ENCODE data around the gene SLC6A6. TPM values are rescaled to one million over a fixed set of nuclear protein-coding genes. Genes with fewer than 3 reads are reported as not detected.

SLC6A6 gene
- total RNA-seq, 1 donor from 2014 or later, result 19.4 TPM

DNA sequence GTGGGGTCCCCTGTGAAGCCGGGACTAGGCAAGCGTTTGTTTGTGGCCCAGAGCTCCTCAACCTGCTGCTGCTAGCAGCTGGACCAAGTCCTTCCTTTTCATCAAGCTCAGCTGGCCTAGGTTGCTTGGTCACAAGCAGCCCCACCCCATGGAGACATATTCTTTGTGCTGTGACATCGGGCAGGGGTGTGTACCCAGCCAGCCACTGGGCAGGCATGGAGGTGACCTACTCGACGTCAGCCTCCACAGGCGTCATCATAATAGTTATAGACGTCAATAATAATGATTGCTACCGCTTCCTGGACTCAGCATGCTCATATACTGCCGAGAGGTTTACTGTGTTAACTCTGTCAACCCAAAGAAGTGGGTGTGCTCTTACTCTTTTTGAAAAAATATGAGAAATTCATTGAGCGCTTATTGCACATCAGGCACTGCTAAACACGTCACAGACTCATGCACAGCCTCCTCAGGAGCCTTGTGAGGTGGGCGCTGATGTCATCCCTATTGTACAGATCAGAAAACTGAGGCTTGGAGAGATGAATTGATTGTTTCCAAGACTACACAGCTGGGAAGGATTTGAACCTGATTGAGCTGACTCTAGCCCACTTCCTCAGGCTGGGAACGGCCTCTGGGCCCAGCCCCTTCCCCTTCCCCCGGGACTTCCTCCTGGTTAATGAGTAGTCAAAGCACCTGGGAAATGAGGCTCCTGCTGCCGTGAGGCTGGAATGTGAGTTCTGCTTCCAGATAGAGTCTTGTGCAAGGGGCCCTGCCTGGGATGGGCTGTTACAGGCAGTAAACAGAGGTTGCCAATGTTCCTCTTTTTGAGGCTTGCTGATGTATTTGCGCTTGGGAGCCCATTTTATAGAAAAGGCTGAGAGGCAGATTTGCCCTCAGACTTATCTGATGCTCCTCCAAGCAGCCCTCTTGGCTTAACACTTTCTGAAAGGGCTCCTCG, 16.2 kb downstream of the SLC6A6 start:
- no peak for DNase-seq (ENCODE audit: low spot score)

DNA sequence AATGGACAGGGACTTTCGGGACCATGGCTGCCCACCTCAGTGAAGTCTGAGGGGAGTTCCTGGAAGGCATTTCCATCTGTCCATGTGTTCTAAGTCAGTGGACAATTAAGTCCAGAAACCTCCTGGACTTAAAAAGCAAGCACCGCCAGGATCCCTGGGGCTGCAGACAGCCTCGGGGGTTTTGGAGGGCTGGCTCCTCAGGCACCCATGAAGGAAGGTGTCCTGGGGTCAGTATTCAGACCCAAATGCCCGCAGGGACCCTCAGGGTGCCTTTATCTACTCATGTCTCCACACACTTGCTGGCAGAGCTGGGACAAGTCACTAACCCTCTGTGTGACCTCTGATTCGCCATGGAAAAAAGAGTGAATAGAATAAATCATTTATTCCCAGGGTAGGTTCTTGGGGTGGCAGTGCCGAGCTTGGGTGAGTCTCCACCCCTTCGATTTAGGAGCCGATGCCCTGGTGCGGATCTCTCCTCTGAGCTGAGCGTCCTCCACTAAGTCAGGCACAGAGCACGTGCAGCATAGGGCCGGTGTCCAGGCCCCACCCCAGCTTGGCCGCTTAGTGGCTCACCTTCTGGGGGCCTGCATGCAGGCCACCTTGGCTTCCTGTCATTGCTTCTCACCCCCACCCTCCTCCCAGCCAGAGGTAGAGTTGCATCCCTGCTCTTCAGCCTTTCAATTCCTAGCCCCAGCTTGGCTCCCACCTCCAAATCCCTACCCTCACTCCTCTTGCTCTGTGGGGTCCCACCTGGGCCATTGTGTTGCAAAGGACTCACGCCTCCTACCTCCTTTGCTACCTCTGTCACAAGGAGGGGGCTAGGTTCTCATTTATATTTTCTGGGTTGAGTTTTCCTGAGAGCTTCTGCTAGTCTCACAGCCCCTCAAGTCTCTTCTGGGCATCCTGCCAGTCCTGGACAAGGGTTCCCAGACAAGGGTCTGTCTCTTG, 19.9 kb downstream of the SLC6A6 start:
- no peak for DNase-seq (ENCODE audit: low spot score)

DNA sequence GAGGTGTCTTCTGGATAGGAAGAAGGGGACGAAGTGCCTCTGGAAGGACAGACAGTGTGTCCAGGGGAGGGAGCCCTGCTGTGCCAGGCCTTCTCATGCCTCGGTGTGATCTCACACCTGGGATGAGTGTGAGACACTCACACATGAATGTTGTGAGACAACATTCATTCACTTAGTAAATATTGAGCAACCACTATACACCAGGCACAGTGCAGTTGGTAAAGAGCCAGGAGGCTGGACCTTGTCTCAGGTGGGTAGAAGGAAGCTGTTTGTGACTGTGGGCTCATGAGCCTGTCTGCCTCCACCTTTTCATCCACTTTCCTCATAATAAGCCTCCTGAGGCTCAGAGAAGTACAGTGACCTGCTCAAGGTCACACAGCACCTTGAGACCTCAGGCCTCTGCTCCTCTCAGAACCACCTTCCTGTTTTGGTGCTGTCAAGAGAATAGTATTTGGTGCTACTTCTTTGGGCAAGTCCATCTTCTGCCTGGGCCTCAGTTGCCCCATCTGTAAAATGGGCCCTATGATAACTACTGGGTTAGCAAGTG, 20.9 kb downstream of the SLC6A6 start:
- no peak for DNase-seq (ENCODE audit: low spot score)

DNA sequence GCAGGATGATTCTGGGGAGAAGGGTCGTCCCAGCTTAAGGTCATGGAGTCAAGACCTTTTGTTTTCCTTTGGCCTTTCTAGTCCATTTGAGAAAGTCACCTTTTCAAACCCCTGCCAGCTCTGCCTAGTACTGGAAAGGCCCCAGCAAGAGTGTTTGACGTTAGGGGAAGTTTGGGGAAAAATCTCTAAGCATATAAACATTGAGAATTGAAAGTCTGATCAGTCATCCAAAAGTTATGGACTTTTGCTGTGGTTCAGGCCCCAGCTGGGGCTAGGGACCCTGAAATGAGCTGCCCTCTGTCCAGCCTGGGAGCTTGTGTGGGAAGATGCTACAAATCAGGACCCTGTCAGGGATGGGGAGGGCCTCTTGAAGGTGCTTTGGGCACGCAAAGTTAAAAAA, 21.6 kb downstream of the SLC6A6 start:
- DNase-seq (ENCODE audit: low spot score), result no peak

DNA sequence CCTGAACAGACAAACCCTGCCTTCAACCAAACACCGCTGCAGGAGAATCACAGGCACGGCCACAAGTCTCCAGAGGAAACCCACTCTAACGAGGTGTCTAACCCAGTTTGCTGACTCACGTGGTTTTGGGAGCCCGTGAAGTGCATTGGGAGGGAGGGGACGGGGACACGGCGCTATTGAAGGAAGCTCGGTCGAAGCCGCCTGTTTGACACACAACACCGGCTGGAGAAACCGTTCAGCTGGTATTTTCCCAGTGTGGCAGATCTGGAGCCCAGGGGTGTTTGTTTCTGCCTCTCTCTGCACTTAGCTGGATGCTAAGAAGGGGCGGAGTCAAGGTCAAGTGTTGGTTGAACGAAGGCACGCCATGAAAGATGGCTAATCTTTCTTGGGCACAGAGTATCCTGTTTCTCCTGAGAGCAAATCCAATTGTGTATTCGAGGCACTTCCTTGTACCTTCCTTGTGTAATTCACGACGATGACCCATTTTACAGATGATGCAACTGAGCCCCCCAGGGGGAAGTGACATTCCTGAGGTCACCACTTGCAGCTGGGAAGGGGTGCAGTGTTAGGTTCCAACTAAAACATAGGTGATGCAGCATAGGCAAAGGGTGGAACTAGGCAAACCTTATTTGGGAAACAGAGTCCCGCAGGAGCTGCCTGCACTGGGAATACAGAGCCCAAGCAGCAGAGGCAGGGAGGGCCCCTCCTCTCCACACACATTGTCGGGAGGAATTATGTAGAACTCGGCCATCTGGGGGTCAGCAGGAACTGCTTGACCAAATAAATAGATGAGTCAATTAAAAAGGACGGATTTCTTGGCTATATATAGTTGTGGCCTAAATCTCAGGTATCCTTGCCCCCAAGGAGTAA, 22.5 kb downstream of the SLC6A6 start:
- DNase-seq (ENCODE audit: low spot score), result no peak

DNA sequence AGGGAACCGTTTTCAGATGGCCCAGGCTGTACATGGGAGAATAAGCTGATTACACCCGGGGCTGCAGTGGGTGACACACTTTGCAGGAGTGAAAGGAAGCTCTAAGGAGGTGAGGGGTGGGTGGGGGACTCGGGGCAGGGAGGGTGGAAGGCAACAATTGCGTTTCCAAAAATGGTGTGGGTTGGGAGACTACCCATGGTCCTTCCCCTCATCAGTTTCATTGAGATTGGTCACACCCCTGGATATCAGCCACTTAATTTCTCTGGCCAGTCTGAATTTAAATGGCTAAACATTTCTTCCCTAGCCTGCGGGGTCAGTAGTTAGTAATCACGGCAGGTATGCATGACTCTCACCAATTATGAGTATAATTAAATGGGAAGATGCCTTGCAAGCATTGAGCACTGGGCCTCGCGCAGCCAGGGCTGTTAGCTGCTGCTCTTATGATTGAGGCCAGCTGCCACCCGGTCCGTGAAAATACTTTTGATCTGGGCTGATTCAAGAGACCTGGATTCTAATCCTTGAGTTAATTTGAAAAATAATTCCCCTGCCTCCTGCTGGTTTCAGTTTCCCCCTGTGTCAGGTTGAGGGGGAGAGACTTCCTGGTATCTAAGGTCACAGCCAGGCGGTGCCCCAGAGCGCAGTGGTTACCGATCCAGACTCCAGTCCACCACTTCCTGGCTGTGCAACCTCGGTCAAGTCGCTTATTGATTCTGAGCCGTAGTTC, 23.3 kb downstream of the SLC6A6 start:
- DNase-seq (ENCODE audit: low spot score), result no peak

DNA sequence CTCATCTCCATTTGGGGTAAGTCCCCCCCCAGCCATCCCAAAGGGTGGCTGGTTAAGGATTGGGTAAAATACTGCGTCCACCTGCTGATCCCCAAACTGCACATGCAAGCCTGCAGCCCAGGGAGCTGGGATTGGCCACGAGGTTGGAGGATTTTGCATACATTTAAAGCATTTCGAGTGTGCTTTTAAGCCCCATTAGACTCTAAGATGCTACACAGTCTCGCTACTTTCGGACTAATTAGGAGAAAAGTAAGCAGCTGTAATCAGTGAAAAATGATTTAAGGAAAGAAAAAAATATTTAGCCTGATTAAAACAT, 23.9 kb downstream of the SLC6A6 start:
- DNase-seq (ENCODE audit: low spot score), result no peak

DNA sequence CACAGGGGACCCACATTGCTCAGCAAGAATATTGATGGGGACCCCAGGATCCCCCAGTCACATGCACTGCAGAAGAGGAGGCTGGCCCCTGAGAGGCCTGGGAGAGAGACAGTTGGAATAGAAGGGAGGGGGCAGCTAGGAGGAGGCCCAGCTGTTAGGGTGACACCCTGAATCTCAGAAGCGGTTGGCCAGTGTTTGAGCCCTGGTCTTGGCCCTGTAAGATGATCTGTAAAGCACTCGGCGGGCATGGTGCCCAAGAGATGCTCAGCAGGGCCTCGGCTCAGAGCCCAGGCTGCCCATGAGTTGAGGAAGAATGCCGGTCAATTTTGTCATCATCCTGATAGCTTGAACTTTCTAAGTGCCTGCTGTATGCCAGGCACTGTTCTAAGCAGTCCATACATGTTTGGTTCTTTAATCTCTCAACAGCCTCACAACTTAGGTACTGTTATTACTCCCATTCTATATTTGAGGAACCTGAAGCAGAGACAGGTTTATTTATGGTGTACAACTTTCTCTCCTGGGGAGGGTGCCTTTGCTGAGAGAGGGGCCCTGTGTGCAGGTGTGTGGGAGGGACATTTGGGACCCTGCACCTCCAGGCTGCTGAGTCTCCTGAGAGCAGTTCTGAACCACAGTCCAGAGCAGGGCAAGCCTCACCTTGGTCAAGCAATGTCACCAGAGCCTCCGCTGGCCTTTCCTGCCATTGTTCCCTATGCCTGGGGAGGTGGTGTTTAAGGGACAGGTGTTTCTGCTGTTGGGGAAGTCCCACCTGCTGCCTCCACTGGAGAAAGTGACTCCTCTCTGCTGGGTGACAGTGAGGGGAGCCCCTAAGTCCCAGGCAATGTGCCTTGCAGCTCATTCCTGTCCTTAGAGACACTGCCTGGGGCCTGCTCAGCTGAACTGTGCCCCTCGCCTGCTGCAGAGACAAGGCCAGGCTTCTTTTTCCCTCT, 26.0 kb downstream of the SLC6A6 start:
- DNase-seq (ENCODE audit: low spot score), result no peak

DNA sequence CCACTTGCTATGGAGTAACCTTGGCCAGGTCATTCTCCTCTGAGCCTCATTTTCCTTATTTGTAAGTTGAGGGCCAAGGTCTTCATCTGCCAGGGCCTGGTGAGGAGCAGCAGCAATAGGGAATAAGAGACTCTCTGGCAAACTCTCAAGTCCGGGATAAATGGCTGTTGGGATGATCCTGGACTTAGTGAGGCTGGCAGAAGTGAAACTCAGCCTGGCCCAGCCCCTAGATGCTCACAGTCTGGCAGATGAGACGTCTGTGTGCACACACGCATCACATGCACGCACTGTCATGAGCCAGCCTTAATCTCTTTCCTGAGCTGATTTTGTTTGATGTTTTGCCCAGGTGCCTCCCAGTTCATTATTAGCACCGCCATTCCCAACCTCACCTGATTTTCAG, 26.8 kb downstream of the SLC6A6 start:
- DNase-seq (ENCODE audit: low spot score), result no peak

DNA sequence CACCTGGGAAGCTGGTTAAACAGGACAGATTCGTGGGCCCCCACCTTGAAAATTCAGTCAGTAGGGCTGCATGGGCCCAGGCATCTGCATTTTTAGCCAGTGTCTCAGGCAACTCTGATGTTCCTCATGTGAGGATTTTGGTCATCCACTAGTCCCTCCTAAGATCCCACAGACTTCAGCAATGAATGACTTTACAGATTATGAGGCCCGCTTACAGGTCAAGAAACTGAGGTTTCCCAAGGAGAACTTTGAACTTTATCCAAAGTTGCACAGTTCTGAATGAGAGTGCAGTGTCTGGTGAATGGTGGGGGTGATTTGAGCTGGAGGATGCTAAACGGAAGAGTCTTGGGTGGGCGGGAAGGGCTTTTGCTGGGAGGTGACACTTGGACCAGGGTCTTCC, 27.2 kb downstream of the SLC6A6 start:
- no peak for DNase-seq (ENCODE audit: low spot score)

DNA sequence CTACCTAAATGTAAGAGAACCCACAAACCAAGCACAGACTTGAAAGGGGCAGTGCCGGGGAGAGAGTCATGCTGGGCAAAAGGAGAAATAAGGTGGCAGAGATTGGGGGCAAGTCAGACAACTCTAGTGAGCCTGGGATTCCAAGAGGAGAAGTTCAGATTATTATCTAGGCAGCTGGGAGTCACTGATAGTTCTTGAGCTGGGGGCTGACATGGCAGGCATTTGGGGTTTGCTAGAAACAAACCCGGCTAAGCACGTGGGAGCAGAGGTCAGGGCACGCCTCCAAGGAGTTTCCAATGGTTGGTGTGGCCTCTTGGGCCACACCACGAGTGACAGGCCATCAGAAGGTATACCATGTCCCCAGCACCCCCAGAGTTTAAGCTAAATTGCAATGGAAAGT, 27.6 kb downstream of the SLC6A6 start:
- DNase-seq (ENCODE audit: low spot score), result no peak

DNA sequence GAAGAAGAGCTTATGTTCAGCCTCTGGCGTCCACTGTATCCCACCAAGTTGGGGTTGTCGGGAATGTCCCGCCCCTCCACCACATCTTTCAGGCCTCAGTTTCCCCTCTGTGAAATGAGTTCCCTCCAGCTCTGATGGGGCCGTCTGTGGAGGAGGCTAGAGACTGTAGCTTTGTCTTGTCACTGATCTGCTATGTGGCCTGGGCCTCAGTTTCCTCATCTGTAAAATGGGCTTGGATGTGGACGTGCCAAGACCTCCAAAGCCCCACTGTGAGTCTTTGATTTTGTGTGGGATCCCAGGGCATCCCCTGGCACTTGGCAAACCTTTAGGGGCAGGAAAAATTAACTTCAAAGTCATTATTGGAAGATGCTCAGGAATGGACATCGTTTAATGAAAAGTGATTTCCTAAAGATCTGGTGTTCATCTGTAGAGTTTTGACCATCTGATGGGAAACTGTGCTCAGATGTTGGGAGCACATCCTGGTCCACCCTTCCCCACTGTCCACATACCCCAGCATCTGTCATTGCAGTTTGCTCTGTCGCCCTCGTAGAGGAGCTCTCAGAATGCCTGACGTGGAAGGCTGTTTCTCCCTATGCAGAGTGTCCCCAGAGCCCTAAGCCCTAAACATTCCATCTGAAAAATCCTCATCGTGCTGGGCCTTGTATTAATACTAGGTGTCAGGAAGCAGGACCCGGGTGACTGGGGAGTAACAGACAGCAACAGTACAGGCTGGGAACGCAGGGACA, 28.5 kb downstream of the SLC6A6 start:
- DNase-seq (ENCODE audit: low spot score), result no peak

DNA sequence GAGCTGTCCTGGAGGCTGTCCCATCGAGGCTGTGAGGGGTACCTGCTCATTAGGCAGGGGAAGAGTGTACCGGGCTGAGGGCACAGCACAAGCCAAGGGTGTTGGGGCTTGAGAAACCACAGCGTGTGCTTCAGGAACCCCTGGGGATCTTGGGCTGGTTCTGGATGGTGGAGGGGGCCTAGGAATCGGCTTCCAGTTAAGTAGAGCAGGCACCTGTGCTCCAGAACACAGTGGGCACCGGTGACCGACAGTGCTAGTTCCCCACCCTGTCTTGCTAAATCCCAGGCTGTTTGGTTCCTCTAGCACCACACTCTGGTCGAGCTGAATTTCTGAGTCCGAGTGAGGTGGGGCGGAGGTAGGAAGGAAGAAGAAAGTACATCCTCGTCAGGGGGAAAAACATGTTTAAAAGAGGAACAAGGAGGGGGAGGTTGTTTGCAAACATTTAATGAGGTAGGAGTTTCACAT, 29.1 kb downstream of the SLC6A6 start:
- no peak for DNase-seq (ENCODE audit: low spot score)

DNA sequence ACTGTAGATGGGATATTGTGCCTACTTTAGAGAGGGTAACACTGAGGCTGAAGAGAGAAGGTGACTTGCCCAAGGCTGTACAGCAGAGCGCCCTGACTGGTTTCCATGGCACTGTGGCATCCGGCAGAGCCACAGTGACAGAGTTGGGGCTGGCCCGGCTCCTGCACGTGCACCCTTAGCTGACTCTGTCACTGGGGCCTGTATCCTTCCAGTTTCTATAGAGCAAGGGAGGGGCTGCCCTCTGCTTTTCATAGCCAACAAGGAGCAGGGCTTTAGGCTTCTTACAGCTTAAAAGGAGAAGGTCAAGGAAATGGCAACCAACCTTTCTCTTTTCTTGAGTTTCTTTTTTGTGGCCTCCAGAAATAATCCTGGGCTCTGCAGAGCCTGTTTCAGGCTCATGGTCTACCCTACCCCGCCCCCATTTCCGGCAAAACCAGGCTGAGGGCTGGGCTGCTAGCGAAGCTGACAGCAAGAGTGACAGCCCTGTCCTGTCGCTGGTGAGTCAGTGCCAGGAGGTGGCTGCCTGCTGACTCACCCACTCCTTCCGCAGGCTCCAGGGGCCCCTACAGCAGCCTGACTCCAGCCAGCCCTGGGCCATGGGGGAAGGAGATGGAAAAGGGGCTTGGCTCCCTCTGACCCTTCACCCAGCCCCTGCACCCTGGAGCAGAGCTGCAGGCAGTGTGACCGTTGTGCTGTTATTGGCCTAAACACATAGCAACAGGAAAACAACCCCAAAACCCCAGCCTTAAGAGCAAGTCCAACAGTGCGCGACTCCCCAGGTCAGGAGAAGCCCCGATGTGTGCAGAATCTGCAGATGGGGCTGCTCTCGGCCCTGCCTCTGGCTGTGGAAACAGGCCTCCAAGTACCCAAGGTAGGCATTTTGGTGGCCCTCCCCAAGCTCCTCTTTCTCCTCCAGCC, 29.8 kb downstream of the SLC6A6 start:
- peak; percentile 93 for DNase-seq (ENCODE audit: low spot score)

DNA sequence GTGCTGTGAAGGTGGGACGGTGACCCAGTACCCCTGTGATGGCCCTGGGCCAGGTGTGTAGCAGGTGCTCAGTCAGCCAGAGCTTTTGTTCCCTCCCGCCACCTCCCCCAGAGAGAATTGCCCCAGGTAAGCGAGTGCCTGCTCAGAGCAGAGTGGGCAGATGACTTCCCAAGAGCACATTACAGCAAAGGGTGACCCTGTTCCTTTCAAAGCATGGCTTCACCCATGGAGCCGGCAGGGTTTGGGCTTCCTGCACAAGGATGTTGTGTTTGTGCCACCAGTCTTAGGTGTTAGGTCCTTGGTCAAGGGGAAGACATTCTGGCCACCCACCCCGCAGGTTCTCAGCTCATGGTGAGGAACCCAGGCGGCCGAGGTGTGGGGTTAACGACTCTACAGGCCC, 30.7 kb downstream of the SLC6A6 start:
- no peak for DNase-seq (ENCODE audit: low spot score)

DNA sequence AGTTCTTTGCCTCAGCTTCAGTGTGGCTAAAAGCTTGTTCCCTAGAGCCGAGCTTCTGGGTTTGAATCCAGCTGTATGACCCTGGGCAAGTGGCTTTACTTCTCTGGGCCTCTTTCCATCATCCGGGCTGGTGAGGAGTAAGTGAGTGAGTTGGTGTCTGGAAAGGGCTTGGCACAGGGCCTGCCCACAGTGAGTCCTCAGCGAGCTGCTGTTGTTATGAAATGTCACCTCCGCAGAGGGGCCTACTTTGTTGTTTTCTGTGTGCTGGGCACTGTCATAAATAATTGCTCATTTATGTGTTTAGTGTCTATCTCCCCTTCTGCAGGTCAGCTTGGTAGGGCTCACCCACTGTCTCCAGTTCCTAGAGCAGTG, 31.7 kb downstream of the SLC6A6 start:
- DNase-seq (ENCODE audit: low spot score), result no peak

DNA sequence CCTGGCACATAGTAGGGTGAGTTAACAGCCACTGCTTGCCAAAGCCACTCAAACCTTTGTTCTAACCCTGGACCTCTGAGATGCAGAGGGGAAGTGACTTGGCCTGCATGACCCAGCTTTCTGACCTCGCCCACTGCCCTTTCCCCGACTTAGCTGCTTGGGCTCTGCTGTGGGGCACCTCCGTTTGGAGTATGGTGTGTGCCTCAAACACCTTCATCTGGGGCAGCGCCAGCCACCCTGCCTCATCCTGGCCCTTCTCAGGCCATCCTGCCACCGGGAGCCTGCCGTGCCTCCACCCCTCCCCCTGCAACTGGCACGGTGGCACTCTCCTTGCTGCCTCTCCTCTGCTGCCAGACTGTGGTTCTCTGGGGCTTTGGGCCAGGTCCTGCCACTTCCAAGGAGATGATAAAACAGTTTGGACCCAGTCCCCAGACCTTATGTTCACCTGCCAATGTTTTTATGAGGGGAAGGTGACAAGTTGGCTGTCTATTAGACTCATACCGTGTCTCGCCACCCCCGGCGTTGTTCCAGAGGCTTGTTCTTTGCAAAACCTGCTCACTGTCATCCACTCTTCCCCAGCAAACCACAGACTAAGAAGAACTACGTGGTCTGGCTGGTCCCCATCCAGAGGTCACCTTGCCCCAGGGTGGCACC, 32.2 kb downstream of the SLC6A6 start:
- no peak for DNase-seq (ENCODE audit: low spot score)

Data from ureter (tissue), 1 donor.